GM12873 (cell line): ENCODE measurements around the gene UST.

Experiments used
- TF ChIP-seq, protein P1 (sequence below): IDR thresholded peaks from 2 replicates; pipeline ENCODE4 v1.5.1; 2012; ENCODE audit warnings: low read depth, mild to moderate bottlenecking, moderate library complexity, low read length, control low read depth; ENCODE audit not compliant: insufficient read depth; ENCODE audit errors: missing control alignments

The UST gene

DNA sequence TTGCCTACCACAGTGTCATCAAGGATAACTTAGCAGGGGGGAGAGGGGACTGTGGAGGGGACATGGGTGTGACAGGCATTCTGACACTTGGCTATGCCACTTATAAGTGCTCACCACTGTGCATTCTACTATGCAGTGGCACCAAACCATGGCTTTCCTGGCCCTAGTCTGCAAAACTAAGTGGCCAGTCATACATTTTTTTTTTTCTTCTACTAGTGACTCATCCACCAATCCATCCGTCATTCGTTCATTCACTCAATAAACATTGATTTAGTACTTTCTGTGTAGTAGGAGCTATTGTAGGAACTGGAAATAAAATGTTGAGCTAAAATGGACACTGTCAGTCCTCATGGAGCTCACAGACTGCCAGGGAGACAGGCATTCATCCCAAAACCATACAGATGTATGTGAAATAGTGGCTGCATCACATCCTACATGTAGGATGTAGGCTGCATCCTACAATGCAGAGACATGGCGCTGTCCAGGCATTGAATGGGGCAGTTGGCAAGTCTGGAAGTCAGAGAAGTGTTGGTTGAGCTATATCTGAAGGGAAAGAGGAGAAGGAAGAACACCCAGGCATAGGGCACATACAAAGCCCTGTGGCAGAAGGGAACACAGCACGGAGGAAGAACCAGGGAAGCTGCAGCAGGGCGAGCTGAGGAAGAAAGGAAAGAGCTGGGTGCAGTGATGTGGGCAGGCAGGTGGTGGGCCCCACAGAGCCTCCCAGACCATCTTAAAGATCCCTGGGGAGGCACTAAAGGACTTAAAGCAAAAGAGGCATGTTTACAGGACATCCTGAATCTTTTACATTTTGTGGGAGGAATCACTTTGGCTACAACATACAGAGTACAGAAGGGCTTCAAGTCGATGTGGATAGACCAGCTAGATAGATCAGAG is 224.4 kb downstream of the UST start:
- TF ChIP-seq, protein P1, sequence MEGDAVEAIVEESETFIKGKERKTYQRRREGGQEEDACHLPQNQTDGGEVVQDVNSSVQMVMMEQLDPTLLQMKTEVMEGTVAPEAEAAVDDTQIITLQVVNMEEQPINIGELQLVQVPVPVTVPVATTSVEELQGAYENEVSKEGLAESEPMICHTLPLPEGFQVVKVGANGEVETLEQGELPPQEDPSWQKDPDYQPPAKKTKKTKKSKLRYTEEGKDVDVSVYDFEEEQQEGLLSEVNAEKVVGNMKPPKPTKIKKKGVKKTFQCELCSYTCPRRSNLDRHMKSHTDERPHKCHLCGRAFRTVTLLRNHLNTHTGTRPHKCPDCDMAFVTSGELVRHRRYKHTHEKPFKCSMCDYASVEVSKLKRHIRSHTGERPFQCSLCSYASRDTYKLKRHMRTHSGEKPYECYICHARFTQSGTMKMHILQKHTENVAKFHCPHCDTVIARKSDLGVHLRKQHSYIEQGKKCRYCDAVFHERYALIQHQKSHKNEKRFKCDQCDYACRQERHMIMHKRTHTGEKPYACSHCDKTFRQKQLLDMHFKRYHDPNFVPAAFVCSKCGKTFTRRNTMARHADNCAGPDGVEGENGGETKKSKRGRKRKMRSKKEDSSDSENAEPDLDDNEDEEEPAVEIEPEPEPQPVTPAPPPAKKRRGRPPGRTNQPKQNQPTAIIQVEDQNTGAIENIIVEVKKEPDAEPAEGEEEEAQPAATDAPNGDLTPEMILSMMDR: no peak

- TF ChIP-seq, protein P1: no peak
Measured at GRCh38 chr6:148972481-148972880, 225.7 kb downstream of the UST start.

- TF ChIP-seq, protein P1: peak; percentile 20
Measured at GRCh38 chr6:148973538-148974208, 226.8 kb downstream of the UST start.

DNA sequence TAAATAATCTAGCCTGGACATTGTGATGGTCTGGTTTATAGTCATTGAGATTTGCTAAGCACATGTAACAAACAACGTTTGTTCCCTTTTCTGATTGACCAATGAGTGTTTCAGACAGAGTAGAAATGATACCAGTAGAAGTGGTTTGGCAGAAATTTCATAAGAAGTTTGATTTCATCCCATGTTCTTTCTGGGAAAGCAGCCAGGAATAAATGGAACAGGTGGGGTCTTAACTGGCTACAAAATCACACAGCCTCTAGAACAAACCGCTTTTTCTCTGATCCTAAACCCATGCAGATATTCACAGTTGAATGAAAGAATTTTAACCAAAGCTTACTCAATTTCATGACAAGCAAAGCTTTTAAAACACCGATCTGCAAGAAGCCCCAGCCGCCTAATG is 227.5 kb downstream of the UST start:
- TF ChIP-seq, protein P1: no peak

- TF ChIP-seq, protein P1: no peak
Measured at GRCh38 chr6:148979014-148979901, 232.4 kb downstream of the UST start.

DNA sequence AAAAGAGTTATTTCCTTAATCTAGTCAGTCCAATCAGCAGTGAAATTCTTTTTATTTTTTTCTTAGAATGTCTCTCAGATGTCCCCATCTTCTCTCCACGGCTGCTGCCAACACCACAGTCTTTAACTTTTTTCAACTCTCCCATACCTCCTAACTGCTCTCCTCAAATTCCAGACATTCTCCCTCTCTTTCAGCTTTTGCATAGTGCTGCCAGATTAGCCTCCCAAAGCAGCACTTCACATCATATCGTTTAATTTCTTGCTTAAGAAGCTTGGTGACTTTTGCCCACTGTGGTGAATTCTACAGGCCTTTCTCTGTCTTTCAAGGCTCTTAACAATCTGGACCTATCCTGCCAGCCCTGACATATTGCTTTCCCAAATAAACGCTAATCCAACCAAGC is 233.4 kb downstream of the UST start:
- TF ChIP-seq, protein P1: no peak
